Astrocyte (in vitro differentiated cells and primary cell): Measurements from ENCODE around the gene RPUSD1. TPM values are rescaled to one million over a fixed set of nuclear protein-coding genes. Genes with fewer than 3 reads are reported as not detected.

Experiments
- DNase-seq: peaks from one replicate; pipeline ENCODE4 v3.0.0-alpha.2; 2010; ENCODE audit warnings: low read depth
- FAIRE-seq: peaks from 2 replicates; lab custom pipeline; 2011; peaks lifted over from hg19 to GRCh38; lab: Jason Lieb, UNC
- H2AFZ ChIP-seq: 2 replicates; pipeline ENCODE4 v1.6.0; 2012; ENCODE audit warnings: low read depth, low read length, inconsistent platforms
- H3K27ac ChIP-seq: 2 replicates; pipeline ENCODE4 v1.5.1; 2011; ENCODE audit warnings: low read depth, low read length, inconsistent platforms
- H3K27me3 ChIP-seq: 2 replicates; pipeline ENCODE4 v1.6.0; 2011; ENCODE audit warnings: low read length, inconsistent platforms; ENCODE audit not compliant: insufficient read depth
- H3K36me3 ChIP-seq: 2 replicates; pipeline ENCODE4 v1.5.1; 2011; ENCODE audit warnings: low read length, inconsistent platforms; ENCODE audit not compliant: insufficient read depth
- H3K4me1 ChIP-seq: 2 replicates; pipeline ENCODE4 v1.5.1; 2011; ENCODE audit warnings: low read length, inconsistent platforms; ENCODE audit not compliant: insufficient read depth
- H3K4me2 ChIP-seq: 2 replicates; pipeline ENCODE4 v1.6.0; 2012; ENCODE audit warnings: low read length, inconsistent platforms
- H3K4me3 ChIP-seq: 2 replicates; pipeline ENCODE4 v1.5.1; 2011; ENCODE audit warnings: low read depth, mild to moderate bottlenecking, low read length, inconsistent platforms; ENCODE audit not compliant: insufficient read depth
- H3K79me2 ChIP-seq: 2 replicates; pipeline ENCODE4 v1.6.0; 2012; ENCODE audit warnings: mild to moderate bottlenecking, low read length, inconsistent platforms; ENCODE audit not compliant: insufficient read depth
- H3K9ac ChIP-seq: 2 replicates; pipeline ENCODE4 v1.6.0; 2012; ENCODE audit warnings: mild to moderate bottlenecking, low read length, inconsistent platforms
- H3K9me3 ChIP-seq: 2 replicates; pipeline ENCODE4 v1.5.1; 2012; ENCODE audit warnings: low read depth, mild to moderate bottlenecking, low read length, inconsistent platforms; ENCODE audit not compliant: insufficient read depth
- H4K20me1 ChIP-seq: 2 replicates; pipeline ENCODE4 v1.6.0; 2012; ENCODE audit warnings: low read length, inconsistent platforms; ENCODE audit not compliant: insufficient read depth
- H3K27ac Mint-ChIP-seq: one replicate; pipeline ENCODE4 v1.8.0; 2021; ENCODE audit warnings: mild to moderate bottlenecking, mixed read lengths; ENCODE audit not compliant: unreplicated experiment
- H3K27me3 Mint-ChIP-seq: one replicate; pipeline ENCODE4 v1.8.0; 2021; ENCODE audit warnings: low read depth, mixed read lengths; ENCODE audit not compliant: unreplicated experiment
- H3K36me3 Mint-ChIP-seq: one replicate; pipeline ENCODE4 v1.8.0; 2021; ENCODE audit warnings: low read depth, mixed read lengths; ENCODE audit not compliant: unreplicated experiment
- H3K4me1 Mint-ChIP-seq: one replicate; pipeline ENCODE4 v1.8.0; 2021; ENCODE audit warnings: low read depth, mixed read lengths; ENCODE audit not compliant: unreplicated experiment
- H3K4me3 Mint-ChIP-seq: one replicate; pipeline ENCODE4 v1.8.0; 2021; ENCODE audit warnings: mild to moderate bottlenecking, moderate library complexity, mixed read lengths; ENCODE audit not compliant: unreplicated experiment
- H3K9me3 Mint-ChIP-seq: one replicate; pipeline ENCODE4 v1.8.0; 2021; ENCODE audit warnings: mild to moderate bottlenecking, mixed read lengths; ENCODE audit not compliant: unreplicated experiment
- EZH2 ChIP-seq: IDR thresholded peaks from 2 replicates; pipeline ENCODE4 v1.6.1; 2012; ENCODE audit warnings: mild to moderate bottlenecking, low read length, inconsistent platforms; ENCODE audit not compliant: insufficient read depth
- total RNA-seq: library from RNA; stranded (reverse); gene quantifications from 2 replicates; pipeline ENCODE4 v1.2.1, GENCODE V29; 2021
- TF ChIP-seq, protein P1 (sequence below): IDR thresholded peaks from 2 replicates; pipeline ENCODE4 v1.5.1; 2011; ENCODE audit warnings: low read depth, mild to moderate bottlenecking, inconsistent platforms, low read length, moderate library complexity; ENCODE audit not compliant: insufficient read depth

The RPUSD1 gene
- total RNA-seq, 1 donor from 2014 or later: 28.8 TPM

- H2AFZ ChIP-seq: no peak overlapping the region
- Mint-ChIP-seq H3K4me1 (no peaks in the 10 kb centered on the region), H3K36me3 (peaks cover 4% of the 10 kb centered on the region), H3K27ac (no peak overlapping the region), H3K9me3 (no peaks in the 10 kb centered on the region), H3K4me3 (no peak overlapping the region), H3K27me3 (no peaks in the 10 kb centered on the region)
- no peaks in the 10 kb centered on the region for H3K4me1 ChIP-seq
- no peaks in the 10 kb centered on the region for H3K79me2 ChIP-seq
- no peaks in the 10 kb centered on the region for H3K36me3 ChIP-seq
- H3K27me3 ChIP-seq: peaks cover 19% of the 10 kb centered on the region
- H3K4me2 ChIP-seq: no peak overlapping the region
- DNase-seq: no peak
- no peak overlapping the region for H3K4me3 ChIP-seq
- H4K20me1 ChIP-seq: peaks cover 6% of the 10 kb centered on the region
- H3K9me3 ChIP-seq: no peaks in the 10 kb centered on the region
- no peak overlapping the region for H3K9ac ChIP-seq
- H3K27ac ChIP-seq: no peak overlapping the region
- no peak for TF ChIP-seq EZH2
- FAIRE-seq: no peak
Measured at GRCh38 chr16:798666-799065, 10.5 kb upstream of the RPUSD1 start.

DNA sequence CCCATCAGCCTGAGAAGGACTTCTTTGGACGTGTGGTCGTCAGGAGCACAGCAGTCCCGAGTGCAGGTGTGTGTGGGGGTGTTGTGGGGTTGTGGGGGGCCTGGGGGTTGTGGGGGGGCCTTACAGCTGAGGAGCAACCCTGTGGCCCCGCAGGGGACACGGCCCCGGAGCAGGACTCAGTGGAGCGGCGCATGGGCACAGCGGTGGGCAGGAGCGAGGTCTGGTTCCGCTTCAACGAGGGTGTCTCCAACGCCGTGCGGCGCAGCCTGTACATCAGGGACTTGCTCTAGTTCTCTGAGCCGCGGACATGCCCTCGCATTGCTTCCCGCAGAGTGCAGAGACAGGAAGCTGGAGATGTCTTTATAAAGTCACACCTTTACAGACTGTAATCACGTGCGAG, 9.5 kb upstream of the RPUSD1 start:
- Histone ChIP-seq H3K4me3 (no peak overlapping the region), H3K4me2 (no peak overlapping the region), H3K9ac (no peak overlapping the region), H3K79me2 (no peaks in the 10 kb centered on the region), H3K27me3 (peaks cover 15% of the 10 kb centered on the region), H3K4me1 (no peaks in the 10 kb centered on the region), H3K27ac (no peak overlapping the region), H4K20me1 (peaks cover 6% of the 10 kb centered on the region), H3K36me3 (no peaks in the 10 kb centered on the region), H2AFZ (no peak overlapping the region), H3K9me3 (no peaks in the 10 kb centered on the region)
- DNase-seq (no peak), FAIRE-seq (no peak)
- no peaks in the 10 kb centered on the region for H3K27me3 Mint-ChIP-seq
- no peak for TF ChIP-seq EZH2
- TF ChIP-seq, protein P1, sequence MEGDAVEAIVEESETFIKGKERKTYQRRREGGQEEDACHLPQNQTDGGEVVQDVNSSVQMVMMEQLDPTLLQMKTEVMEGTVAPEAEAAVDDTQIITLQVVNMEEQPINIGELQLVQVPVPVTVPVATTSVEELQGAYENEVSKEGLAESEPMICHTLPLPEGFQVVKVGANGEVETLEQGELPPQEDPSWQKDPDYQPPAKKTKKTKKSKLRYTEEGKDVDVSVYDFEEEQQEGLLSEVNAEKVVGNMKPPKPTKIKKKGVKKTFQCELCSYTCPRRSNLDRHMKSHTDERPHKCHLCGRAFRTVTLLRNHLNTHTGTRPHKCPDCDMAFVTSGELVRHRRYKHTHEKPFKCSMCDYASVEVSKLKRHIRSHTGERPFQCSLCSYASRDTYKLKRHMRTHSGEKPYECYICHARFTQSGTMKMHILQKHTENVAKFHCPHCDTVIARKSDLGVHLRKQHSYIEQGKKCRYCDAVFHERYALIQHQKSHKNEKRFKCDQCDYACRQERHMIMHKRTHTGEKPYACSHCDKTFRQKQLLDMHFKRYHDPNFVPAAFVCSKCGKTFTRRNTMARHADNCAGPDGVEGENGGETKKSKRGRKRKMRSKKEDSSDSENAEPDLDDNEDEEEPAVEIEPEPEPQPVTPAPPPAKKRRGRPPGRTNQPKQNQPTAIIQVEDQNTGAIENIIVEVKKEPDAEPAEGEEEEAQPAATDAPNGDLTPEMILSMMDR: no peak
- peaks cover 4% of the 10 kb centered on the region for H3K36me3 Mint-ChIP-seq
- no peak overlapping the region for H3K27ac Mint-ChIP-seq
- no peaks in the 10 kb centered on the region for H3K9me3 Mint-ChIP-seq
- H3K4me1 Mint-ChIP-seq: no peaks in the 10 kb centered on the region
- no peak overlapping the region for H3K4me3 Mint-ChIP-seq

DNA sequence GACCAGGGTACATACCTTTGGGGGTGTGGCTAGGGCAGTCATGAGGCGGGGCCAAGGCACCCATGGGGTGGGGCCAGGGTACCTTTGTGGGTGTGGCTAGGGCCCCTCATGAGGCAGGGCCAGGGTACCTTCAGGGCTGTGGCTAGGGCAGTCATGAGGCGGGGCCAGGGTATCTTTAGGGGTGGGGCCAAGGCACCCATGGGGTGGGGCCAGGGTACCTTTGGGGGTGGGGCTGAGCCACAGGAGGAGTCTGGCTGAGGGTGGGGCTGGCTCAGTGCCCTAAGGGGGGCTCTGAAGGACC, 8.9 kb upstream of the RPUSD1 start:
- peaks cover 6% of the 10 kb centered on the region for H4K20me1 ChIP-seq
- H3K4me2 ChIP-seq: no peak overlapping the region
- no peaks in the 10 kb centered on the region for H3K36me3 ChIP-seq
- Mint-ChIP-seq H3K27ac (no peak overlapping the region), H3K4me3 (no peak overlapping the region), H3K27me3 (no peaks in the 10 kb centered on the region), H3K36me3 (peaks cover 4% of the 10 kb centered on the region), H3K9me3 (no peaks in the 10 kb centered on the region), H3K4me1 (no peaks in the 10 kb centered on the region)
- no peak overlapping the region for H2AFZ ChIP-seq
- no peaks in the 10 kb centered on the region for H3K4me1 ChIP-seq
- H3K27ac ChIP-seq: no peak overlapping the region
- H3K9ac ChIP-seq: no peak overlapping the region
- DNase-seq: no peak
- TF ChIP-seq EZH2: no peak
- TF ChIP-seq, protein P1: no peak
- H3K4me3 ChIP-seq: no peak overlapping the region
- FAIRE-seq: no peak
- peaks cover 15% of the 10 kb centered on the region for H3K27me3 ChIP-seq
- no peaks in the 10 kb centered on the region for H3K79me2 ChIP-seq
- no peaks in the 10 kb centered on the region for H3K9me3 ChIP-seq
